NCI-H82 treated with DMSO at 0.1 percent for 48 hours (cell line): ENCODE results near the gene GPI.
A peak's percentile ranks its signal among the peaks of the same experiment; 100 is the strongest.

Source experiments
- DNase-seq: peaks from one replicate; lab custom pipeline; 2025; ENCODE audit not compliant: unreplicated experiment; lab: John Stamatoyannopoulos, UW

The GPI gene

DNA sequence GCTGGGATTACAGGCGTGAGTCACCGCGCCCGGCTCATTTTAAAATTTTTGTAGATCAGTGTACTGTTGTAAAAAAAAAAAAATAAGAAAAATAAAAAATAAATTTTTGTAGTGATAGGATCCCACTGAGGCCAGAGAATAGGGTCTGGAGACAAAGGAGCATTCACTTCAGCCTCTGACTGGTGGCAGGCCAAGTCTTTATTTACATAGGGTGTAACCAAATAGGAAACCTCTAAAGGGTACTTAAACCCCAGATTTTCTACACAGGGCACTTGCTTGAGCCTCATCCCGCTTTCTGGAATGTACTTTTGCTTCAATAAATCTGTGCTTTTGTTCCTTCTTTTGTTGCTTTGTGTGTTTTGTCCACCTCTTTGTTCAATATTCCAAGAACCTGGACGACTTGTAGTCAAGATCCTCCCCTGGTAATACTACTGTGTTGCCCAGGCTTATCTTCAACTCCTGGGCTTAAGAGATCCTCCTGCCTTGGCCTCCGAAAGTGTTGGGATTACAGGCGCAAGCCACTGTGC, 37.1 kb downstream of the GPI start:
- no peak for DNase-seq

DNA sequence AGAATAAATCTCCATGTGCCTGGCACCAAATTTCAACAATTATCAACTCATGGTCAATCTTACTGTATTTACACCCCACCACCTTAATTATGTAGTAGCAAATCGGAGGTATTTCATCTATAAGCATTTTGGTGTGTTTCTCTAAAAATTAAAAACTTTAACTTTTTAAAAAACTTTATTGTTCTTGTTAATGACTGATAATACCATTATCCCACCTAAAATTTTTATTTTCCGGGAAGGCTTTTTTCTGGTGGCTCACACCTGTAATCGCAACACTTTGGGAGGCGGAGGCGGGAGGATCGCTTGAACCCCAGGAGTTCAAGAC, 38.8 kb downstream of the GPI start:
- no peak for DNase-seq

DNA sequence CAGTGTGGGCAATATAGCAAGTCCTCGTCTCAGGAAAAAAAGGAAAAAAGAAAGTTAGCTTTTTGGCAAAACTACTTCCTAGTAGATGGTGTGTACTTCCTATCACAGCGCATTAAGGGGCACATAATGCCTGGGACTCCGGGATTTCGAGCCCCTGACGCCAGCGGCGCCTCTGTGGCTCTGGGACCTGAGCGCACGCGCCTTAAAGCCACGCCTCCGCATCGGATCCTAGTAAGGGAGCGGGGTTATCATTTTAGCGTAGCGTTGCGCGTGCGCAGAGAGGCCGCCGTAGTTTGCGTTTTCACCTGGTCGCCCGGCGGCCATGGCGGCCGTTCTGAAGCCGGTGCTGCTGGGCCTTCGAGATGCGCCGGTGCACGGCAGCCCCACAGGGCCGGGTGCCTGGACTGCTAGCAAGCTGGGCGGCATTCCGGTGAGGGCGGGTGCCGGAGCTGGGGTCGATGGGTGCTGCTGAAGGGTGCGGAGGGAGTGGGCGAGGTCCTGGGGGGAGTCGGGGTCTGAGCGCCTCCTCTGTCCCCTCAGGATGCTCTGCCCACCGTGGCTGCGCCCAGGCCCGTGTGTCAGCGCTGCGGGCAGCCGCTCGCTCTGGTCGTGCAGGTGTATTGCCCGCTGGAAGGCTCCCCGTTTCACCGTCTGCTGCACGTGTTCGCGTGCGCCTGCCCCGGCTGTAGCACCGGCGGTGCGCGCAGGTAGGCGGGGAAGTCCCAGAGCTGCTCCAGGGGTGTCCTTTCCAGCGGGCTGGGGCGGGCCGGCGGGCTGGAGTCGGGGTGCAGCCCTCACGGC, 39.3 kb downstream of the GPI start, which contains the start of gene PDCD2L:
PDCD2L (plus strand) TSS at position 291 of the 801 bp plus-strand sequence; CDS start at position 323, 32 bp downstream.
- peak; percentile 88 for DNase-seq

DNA sequence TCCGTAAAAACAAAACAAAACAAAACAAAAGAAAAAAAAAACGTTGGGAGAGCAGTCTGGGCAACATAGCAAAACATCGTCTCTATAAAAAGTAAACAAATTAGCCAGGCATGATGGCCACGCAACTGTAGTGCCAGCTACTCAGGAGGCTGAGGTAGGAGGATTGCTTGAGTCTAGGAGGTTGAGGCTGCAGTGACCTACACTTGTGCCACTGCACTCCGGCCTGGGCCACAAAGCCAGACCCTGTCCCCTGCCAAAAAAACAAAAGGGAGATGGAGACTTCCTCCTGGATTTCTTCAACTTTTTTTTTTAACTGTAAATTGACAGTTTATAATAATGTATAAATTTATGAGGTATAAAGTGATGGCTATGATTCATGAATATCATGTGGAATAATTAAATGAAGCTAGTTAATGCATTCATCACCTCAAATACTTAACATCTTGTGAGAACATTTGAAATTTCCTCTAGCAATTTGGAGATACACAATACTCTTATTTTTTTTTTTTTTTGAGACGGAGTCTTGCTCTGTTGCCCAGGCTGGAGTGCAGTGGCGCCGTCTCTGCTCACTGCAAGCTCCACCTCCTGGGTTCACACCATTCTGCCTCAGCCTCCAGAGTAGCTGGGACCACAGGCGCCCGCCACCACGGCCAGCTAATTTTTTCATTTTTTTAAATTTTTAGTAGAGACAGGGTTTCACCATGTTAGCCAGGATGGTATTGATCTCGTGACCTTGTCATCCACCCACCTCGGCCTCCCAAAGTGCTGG, 41.1 kb downstream of the GPI start:
- no peak for DNase-seq

DNA sequence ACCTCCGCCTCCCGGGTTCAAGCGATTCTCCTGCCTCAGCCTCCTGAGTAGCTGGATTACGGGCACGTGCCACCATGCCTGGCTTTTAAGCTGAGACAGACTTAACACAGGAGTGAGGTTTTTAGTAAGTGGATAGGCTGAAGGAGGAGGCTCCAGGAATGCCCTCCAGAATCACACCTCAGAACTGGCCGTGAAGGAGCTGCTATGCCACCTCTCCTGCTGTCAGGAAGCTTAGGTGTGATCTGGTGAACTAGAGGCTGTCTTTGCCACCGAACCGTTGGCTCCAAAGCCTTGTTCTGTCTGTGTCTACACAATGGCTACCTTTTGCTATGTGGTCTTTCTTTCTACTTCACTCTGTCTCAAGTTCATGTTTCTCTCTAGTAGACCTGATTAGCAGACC, 43.4 kb downstream of the GPI start:
- no peak for DNase-seq

DNA sequence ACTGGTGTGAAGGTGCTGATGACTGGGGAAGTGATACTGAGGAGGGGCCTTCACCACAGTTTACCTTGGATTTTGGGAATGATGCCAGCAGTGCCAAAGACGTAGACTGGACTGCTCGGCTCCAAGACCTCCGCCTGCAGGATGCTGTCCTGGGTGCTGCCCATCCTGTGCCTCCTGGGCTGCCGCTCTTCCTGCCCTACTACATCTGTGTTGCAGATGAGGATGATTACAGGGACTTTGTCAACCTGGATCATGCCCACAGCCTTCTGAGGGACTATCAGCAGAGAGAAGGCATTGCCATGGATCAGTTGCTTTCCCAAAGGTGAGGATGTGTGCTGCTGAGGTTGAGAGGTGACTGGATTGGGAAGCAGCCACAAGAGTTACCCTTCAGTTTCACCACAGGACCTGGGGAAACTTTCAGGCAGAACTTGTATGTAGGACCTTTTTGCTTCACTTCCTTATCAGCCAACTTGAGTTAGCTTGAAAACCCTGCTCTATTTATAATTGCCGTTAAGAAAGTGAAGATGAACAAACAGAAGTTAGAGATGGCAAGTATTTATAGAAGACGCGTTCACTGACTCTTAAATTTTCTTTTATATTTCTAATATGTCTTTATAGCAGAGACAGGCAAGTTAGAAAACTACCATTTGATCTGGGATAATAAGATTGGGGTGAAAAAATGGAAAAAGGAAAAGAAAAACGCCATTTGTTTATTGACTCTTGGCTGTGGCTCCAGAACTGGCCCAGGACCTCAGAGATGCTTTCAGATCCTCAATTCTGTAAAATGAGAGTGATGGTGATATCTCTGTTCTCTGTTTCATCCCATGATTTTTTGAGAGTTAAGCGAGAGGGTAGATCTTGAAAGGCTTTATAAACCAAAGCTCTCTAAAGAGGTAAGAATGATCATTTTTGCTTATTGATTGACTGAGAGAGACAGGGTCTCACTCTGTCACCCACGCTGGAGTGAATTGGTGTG, 44.5 kb downstream of the GPI start:
- DNase-seq = no peak

DNA sequence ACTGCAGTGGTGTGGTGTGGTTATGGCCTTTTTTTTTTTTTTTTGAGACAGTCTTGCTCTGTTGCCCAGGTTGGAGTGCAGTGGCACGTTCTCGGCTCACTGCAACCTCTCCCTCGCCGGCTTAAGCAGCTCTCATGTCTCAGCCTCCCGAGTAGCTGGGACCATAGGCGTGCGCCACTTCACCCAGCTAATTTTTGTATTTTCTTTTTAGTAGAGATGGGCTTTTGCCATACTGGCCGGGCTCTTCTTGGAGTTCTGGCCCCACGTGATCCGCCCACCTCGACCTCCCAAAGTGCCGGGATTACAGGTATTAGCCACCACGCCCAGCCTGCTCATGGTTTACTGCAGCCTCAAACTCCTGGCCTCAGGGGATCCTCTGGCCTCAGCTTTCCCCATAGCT, 46.2 kb downstream of the GPI start:
- DNase-seq = no peak

DNA sequence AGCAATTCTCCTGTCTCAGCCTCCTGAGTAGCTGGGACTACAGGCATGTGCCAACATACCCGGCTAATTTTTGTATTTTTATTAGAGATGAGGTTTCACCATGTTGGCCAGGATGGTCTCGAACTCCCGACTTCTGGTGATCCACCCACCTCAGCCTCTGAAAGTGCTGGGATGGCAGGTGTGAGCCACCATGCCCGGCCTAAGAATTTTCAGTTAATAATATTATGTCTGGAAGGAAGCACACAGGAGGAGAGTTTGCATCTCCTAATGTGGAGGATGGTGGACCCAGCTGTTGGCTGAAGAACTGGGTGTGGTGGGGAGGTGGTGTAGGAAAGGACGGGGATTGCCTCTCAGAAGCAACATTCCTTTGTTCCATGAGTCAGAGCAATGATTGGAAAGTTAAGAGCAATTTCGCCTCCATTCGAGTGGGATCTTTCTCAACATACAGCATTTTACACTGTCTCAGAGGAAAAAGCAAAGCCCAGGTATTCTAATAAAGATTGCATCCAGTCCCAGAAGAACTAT, 51.1 kb downstream of the GPI start:
- DNase-seq = no peak

DNA sequence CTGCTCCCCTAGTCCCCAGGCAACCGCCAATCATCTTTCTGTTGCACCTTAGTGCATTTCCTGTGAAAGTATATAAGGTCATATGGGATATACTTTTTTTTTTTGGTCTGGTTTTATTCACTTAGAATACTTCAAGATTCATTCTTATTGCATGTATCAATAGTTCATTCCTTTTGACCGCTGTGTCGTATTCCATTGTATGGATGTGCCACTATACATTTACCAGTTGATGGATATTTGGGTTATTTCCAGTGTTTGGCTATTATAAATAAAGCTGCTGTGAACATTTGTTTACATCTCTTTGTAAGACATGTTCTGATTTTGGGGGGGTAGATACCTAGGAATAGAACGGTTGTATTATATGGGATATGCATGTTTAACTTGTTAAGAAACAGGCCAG, 53.3 kb downstream of the GPI start:
- no peak for DNase-seq

DNA sequence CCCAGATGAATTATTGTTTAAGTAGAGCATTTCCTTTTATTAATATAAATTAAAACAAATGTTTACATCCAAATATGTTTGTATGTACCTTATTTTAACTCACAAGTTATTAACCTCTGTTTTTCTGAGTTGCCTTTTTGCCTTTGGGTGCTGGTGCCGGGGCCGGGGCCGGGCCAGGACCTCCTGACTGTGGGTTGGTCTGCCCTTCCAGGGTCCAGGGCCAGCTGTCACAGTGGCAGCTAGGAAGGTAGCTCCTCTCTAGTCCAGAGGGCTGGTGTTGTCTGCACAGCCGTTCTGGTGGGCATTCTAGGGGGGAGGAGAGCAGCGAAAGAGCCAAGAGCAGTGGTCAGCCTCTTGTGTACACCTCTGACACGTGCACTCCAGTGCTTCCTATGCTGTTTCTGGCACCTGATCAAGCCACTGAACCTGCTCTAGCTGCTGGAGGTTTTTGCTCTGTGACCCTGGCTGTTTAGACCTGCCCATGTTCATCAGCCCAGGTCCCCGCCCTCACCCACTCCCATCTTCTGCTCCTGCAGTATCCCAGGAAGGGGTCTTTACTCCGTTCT, 61.2 kb downstream of the GPI start:
- no peak for DNase-seq

DNA sequence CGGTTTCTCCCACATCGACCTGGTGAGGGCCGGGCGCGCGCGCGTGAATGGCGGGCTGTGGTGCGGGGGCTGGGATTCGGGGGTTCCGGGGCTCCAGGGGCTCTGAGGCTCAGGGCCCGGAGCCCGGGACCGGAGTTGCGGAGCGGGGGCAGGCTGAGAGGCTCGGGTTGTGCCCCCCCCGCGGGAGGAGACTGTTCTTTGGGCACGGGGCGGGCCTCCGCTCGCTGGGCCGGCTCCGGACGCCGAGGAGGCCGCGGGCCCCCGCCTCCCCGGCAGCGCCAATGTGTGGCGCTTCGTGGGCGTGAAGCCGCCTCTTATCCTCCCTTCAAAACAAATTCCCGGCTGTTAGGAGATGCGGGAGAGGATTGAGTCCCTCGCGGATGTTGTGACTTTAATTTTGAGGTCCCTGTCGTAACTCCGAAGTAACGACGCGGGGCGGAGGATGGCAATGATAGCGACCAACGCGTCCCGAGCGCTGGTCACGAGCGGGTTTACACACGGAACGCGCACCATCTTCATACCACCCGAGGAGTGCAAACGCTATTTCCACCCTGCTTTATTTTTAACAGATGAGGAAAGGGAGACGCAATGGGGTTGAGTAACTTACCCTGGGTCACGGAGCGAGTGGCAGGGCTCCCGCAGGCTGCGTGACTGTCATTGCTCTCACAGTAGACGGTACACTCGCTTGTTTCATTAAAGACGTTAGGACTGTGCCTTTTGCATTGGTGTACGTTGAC, 63.7 kb downstream of the GPI start:
- DNase-seq = no peak

DNA sequence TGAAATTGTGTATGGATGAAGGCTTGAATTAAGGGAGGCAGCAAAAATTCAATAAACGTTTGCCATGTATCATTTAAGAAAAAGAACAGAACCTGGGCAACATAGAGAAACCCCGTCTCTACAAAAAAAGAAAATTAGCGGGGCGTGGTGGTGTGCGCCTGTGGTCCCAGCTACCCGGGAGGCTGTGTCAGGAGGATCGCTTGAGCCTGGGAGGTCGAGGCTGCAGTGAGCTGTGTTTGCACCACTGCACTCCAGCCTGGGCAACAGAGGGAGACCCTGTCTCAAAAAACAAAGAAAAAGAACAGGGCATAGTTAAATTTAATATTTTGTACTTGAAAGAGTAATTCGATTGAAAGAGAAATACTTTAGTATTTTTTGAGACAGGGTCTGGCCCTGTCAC, 64.6 kb downstream of the GPI start:
- DNase-seq = no peak

DNA sequence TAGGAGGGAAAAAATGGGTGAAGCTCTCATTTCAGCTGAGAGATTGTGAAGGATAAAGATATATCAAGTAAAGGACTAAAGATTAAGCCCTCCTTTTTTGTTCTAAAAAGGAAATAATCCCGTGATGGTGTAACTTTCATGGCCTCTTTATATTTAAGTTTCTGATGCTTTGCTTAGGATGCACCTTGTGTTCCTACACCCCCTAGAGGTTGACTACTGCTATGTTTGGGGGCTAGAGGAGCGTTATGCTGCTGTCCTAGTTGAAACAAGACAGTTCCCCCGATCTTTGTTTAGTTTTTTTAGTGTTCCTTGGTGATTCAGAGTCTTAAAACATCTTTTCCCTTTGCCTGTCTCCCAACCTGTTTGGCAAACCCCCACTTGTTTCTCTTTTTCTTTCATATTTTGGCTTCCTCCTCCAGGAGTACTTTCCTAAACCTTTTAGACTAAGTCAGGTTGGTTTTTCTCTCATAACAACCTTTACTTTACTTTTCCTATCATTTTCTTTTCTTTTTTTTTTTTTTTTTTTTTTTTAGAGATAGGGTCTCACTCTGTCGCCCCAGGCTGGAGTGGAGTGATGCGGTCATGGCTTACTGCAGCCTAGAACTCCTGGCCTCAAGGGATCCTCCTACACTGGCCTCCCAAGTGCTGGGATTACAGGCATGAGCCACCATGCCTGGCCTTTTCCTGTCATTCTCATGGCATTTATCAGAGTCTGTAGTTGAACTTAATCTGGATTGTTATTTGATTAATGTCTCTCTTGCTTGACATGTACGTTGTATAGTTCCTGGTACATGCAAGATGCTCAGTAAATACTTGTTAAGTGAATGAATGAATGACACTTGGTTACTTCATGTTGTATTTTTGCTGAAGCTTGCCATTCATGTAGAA, 66.0 kb downstream of the GPI start:
- no peak for DNase-seq

DNA sequence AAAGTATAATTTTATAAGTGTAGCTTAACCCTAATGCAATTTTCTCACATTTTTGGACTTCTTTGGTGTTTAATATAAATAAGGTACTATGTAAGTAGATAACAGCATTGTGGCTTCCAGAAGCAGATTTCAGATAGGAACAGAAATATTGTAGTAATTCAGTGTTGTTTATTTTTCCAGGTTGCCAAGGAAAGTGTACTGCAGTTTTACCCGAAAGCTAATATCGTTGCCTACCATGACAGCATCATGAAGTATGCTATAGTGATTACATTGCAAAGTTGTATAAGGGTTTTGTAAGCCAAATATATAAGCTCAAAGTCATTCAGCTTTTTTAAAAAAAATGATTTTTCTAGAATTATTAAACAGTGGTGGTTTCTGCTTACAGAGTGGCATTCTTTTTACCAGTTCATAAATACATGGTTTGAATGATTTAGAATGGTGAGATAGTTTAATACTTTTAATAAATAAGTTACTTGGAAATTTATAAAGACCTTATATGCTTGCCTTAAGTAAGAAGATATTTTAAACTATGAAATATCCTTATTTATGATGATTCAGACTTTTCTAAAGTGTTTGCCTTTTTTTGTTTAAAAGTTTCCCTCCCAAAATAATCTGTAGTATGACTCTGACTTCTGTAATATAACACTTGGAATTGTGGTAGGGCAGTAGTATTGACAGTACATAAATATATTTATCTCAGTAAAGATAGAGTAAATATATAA, 66.8 kb downstream of the GPI start:
- no peak for DNase-seq

DNA sequence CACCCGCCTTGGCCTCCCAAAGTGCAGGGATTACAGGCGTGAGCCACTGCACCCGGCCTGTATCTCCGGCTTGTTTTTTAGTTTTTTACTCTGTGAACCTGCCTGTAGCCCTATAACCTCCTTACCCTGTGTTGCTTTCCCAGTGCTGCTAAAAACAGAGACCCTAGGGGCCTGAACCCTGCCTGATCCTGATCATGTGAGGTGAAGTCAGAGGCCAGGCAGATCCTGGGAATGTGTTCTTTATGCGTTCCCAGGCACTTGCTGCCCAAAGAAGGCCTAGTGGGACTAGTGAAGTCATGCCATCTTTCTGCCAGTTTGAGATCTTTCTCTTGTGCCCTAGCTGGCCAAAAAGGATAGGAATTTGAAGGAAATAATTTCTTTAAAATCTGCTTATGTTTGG, 67.8 kb downstream of the GPI start:
- DNase-seq = no peak

DNA sequence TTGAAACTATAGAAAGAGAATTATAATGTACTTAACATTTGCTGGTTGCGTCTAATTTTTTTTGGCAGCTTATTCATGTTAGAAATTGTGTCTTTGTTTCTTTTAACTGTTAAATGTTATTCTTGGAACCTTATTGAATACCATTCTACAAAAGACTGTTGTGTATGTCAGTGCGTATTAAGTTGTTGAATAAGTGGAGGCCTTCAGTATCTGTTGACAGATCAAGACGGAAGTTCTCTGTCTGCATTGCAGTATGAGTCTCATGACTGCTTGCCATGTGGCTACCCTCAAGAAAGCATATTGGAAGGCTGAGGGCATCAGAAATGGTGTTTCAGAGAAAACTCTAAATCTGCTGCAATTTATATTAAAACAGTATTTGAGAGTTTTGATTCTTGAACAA, 71.7 kb downstream of the GPI start:
- no peak for DNase-seq

DNA sequence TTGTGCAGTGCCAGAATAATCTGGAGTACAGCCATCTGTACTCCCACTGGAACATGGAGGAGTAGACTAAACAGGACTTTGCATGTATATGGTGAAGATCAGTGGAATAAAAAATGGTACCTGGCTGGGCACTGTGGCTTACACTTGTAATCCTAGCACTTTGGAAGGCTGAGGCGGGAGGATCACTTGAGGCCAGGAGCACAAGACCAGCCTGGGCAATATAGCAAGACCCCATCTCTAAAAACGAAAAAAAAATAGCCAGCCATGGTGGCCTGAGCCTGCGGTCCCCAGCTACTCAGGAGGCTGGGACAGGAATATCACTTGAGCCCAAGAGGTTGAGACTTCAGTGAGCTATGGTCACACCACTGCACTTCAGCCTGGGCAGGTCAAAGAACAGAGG, 83.2 kb downstream of the GPI start:
- no peak for DNase-seq
